ENCODE results near the gene TIMM10.

TIMM10 gene

DNA sequence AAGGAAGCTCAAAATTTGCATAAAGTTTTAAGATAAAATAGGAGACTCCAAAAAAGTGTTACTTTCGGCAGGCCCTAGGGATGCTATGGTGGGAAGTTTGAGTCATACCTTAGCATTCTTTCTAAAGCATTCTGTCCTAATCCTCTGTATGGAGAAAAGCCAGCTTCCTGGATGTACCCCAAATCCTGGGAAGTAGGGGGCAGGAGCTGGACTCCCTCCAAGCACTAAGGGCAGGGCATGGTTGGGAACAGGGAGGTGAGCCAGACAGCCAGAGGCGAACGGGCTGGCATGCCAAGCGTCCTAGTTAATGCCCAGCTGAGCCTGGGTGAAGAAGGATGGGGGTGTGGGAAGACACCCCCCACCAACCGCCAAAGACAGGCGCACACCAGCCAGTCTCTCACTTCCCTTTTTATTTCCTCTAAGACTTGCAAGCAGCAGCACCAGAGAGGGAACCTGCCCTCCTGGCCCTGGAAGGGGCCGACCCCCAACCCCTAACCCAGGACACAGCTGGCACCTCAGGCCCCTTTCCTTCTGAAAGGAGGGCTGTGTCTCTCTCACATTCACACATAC is 46.3 kb downstream of the TIMM10 start:
- DNase-seq (ENCODE audit: low read depth, low spot score): no peak

GRCh38 chr11:57483562-57483918 is 47.0 kb downstream of the TIMM10 start:
- DNase-seq (ENCODE audit: low read depth, low spot score): no peak

GRCh38 chr11:57482782-57483561 is 47.6 kb downstream of the TIMM10 start:
- peak; percentile 23 for DNase-seq (ENCODE audit: low read depth, low spot score)

GRCh38 chr11:57481915-57482781 is 48.4 kb downstream of the TIMM10 start:
- no peak for DNase-seq (ENCODE audit: low read depth, low spot score)

GRCh38 chr11:57481315-57481714 is 49.2 kb downstream of the TIMM10 start:
- DNase-seq (ENCODE audit: low read depth, low spot score): no peak

DNA sequence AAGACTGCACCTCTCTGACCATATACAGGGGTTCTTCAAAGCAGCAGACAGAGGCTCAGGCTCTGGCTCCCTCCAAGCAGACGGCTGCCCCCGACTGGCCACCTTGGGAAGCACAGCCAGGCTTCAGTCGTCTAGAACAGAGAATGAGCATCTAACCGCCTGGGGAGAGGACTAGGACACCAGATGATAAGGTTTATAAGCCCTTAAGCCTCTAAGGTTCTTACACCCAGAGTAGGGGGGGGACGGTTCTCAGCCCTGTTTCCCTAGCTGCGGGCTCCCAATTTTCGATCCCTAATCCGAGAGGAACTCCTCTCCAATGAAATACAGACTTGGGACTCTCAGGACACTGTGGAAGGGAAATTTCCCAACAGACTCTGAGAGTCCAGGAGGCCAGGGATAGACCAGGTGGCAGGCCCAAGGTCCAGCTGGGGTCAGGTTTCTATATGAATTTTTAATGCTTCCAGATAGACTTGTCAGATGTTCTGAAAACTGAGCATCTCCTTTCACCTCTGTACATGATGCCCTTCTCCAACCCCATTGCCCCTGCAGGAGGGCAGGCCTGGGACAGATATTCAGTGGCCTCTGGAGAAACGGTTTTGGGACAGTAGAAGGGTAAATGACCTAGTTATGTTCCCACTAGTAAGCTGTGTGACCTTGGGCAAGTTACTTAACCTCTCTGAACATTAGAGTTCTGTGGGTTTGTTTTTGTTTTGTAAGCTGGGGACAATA is 50.0 kb downstream of the TIMM10 start:
- DNase-seq (ENCODE audit: low read depth, low spot score): peak; percentile 28

DNA sequence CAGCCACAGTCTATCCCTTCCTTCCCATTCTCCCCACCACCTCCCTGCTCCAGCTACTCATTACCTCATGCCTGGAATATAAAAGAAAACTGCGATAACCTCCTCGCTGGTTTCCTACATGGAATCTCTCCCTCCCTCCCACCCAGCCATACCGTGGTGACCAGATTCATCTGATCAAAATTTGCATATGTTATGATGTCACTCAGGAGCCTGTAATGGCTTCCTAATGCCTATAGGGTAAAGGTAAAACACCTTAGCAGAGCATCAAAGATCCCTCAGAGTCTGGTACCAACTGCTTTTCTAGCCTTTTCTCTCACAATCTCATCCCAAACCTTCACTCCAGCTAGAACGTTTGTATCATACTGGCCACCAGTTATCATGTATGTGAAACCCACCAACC is 50.6 kb downstream of the TIMM10 start:
- DNase-seq (ENCODE audit: low read depth, low spot score): no peak

DNA sequence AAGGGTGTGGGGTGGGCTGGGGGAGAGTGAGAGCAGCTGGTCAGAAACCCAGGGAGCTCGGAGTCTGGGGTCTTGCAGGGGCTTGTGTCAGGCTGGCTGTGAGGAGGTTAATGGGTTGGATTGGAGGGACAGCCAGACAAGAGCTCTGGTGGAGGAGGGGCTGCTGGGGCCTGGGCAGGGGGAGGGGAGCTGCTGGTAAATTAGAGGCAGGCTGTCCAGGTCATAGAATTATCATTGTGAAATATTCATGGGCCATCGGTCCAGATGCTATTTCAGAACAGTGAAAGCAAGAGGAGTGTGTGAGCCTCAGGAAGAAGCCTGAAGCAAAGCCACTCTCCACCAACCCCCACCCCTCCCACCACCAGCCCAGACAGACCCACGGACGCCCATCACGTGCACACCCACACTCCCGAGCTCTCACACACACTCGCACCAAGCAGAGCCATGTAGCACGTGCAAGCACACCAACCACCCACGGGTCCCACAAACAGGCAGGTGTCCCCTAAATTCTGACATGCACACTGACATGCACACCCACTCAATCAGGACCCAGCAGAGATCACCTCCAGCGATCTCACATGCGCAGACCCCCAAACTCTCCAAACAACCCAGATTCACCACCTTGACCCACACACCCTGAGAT is 51.4 kb downstream of the TIMM10 start:
- DNase-seq (ENCODE audit: low read depth, low spot score): no peak
